AG09309 (cell line): ENCODE data around the gene GNG8.

Source experiments
- DNase-seq: peaks from one replicate; pipeline ENCODE4 v3.0.0-alpha.2; 2010; ENCODE audit warnings: low read depth
- H3K4me3 ChIP-seq: 2 replicates; pipeline ENCODE4 v1.5.1; 2011; ENCODE audit warnings: mild to moderate bottlenecking, low read depth, low read length, moderate library complexity; ENCODE audit not compliant: control insufficient read depth
- CTCF ChIP-seq: IDR thresholded peaks from 2 replicates; pipeline ENCODE4 v1.5.1; 2011; ENCODE audit warnings: mild to moderate bottlenecking, low read depth, low read length, inconsistent platforms; ENCODE audit not compliant: insufficient read depth, control insufficient read depth; ENCODE audit errors: missing control alignments

Gene GNG8

GRCh38 chr19:46618670-46619231 lies 17.3 kb downstream of the GNG8 start:
- no peak for TF ChIP-seq CTCF
- no peak for DNase-seq
- H3K4me3 ChIP-seq: no peak overlapping the region

GRCh38 chr19:46617601-46618000 lies 18.4 kb downstream of the GNG8 start:
- no peak overlapping the region for H3K4me3 ChIP-seq
- no peak for TF ChIP-seq CTCF
- DNase-seq: no peak

- DNase-seq: no peak
- no peak overlapping the region for H3K4me3 ChIP-seq
- peak; percentile 57 for TF ChIP-seq CTCF
Observed at GRCh38 chr19:46616631-46617322, 19.2 kb downstream of the GNG8 start.

- no peak for TF ChIP-seq CTCF
- H3K4me3 ChIP-seq: no peak overlapping the region
- DNase-seq: no peak
Observed at GRCh38 chr19:46615966-46616365, 20.0 kb downstream of the GNG8 start.

- no peak for DNase-seq
- H3K4me3 ChIP-seq: no peak overlapping the region
- peak; percentile 91 for TF ChIP-seq CTCF
Observed at GRCh38 chr19:46614114-46614722, 21.8 kb downstream of the GNG8 start.

GRCh38 chr19:46613525-46613924 lies 22.5 kb downstream of the GNG8 start:
- TF ChIP-seq CTCF: no peak
- DNase-seq: no peak

More at GRCh38 chr19:46613525-46613924, 22.5 kb downstream of the GNG8 start:
- no peak overlapping the region for H3K4me3 ChIP-seq
